Measurements from ENCODE around the gene PIP5KL1. TPM values are rescaled to one million over a fixed set of nuclear protein-coding genes. Genes with fewer than 3 reads are reported as not detected.
"Not testable (repeated sequence)": the region's sequence is repeated elsewhere in the genome, so short reads cannot be mapped to it uniquely, and the experiment has no call there.

Gene PIP5KL1
- total RNA-seq, 6 experiments from 2014 or later: 1.7 to 3.1 (median 2.1) TPM

- peaks cover 8% of the 10 kb centered on the region; the same call in 1 of the 2 replicates for H3K4me1 Mint-ChIP-seq (ENCODE audit: low read depth)
- no peak overlapping the region for H3K27ac Mint-ChIP-seq
- H3K4me3 Mint-ChIP-seq: no peak overlapping the region
- DNase-seq: no peak
- peaks cover 6% of the 10 kb centered on the region; the same call in 1 of the 2 replicates for H3K36me3 Mint-ChIP-seq (ENCODE audit: low read depth)
- TF ChIP-seq, protein P1, sequence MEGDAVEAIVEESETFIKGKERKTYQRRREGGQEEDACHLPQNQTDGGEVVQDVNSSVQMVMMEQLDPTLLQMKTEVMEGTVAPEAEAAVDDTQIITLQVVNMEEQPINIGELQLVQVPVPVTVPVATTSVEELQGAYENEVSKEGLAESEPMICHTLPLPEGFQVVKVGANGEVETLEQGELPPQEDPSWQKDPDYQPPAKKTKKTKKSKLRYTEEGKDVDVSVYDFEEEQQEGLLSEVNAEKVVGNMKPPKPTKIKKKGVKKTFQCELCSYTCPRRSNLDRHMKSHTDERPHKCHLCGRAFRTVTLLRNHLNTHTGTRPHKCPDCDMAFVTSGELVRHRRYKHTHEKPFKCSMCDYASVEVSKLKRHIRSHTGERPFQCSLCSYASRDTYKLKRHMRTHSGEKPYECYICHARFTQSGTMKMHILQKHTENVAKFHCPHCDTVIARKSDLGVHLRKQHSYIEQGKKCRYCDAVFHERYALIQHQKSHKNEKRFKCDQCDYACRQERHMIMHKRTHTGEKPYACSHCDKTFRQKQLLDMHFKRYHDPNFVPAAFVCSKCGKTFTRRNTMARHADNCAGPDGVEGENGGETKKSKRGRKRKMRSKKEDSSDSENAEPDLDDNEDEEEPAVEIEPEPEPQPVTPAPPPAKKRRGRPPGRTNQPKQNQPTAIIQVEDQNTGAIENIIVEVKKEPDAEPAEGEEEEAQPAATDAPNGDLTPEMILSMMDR (IDR thresholded peaks at IDR 0.05): no peak
- no peaks in the 10 kb centered on the region for H3K9me3 Mint-ChIP-seq
- no peaks in the 10 kb centered on the region for H3K27me3 Mint-ChIP-seq (ENCODE audit: insufficient read depth)
These were observed 45.5 kb downstream of the PIP5KL1 start for GRCh38 chr9:127884976-127885490.

DNA sequence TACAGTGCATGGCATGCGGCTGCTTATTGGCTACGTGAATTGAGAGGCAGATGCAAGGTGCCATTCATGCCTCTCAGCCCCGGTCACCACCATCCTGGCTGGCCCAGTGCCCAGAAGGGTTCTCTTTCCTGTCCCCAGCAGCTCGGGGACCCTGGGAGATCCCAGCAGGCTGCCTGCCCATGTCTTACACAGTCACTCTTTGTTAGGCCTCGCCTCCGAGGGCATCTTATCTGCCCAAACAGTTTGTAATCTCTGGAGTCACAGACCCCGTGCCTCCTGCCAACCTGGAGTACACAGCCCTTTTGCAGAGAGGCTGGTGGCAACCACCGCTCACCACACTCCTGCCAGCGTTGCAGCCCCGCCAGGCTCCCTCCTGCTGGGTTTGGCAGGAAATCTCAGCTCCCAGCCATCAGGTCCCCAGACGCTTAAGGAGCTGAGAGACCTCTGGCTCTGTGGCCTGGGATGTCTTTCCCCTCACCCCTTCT is 46.1 kb downstream of the PIP5KL1 start:
- DNase-seq: no peak
- Mint-ChIP-seq H3K36me3 (ENCODE audit: low read depth) (peaks cover 6% of the 10 kb centered on the region; the same call in 1 of the 2 replicates), H3K4me3 (no peak overlapping the region), H3K27ac (peak overlapping the region; percentile 16; the same call in 1 of the 2 replicates), H3K27me3 (ENCODE audit: insufficient read depth) (no peaks in the 10 kb centered on the region), H3K4me1 (ENCODE audit: low read depth) (peaks cover 8% of the 10 kb centered on the region; the same call in 1 of the 2 replicates), H3K9me3 (no peaks in the 10 kb centered on the region)
- TF ChIP-seq, protein P1 (IDR thresholded peaks at IDR 0.05): no peak

GRCh38 chr9:127883959-127884358 is 46.6 kb downstream of the PIP5KL1 start:
- no peaks in the 10 kb centered on the region for H3K27me3 Mint-ChIP-seq (ENCODE audit: insufficient read depth)
- no peak overlapping the region for H3K4me3 Mint-ChIP-seq
- no peaks in the 10 kb centered on the region for H3K9me3 Mint-ChIP-seq
- peaks cover 8% of the 10 kb centered on the region; the same call in 1 of the 2 replicates for H3K4me1 Mint-ChIP-seq (ENCODE audit: low read depth)
- H3K36me3 Mint-ChIP-seq (ENCODE audit: low read depth): peaks cover 6% of the 10 kb centered on the region; the same call in 1 of the 2 replicates
- DNase-seq: no peak
- peak overlapping the region; percentile 16; the same call in 1 of the 2 replicates for H3K27ac Mint-ChIP-seq
- TF ChIP-seq, protein P1 (IDR thresholded peaks at IDR 0.05): no peak

DNA sequence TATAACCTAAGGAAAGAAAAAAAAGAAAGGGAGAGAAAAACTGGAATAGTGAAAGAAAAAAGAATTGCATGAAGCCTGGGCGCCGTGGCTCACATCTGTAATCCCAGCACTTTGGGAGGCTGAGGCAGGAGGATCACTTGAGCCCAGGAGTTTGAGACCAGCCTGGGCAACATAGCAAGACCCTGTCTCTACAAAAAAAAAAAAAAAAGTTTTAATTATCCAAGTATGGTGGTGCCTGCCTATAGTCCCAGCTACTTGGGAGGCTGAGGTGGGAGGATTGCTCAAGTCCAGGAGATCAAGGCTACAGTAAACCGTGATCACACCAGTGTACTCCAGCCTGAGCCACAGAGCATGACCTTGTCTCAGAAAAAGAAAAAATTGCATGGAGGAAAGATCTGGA is 48.9 kb downstream of the PIP5KL1 start:
- not testable (repeated sequence) for H3K36me3 Mint-ChIP-seq (ENCODE audit: low read depth); DNase-seq; H3K9me3 Mint-ChIP-seq; H3K4me3 Mint-ChIP-seq; H3K27me3 Mint-ChIP-seq (ENCODE audit: insufficient read depth); H3K27ac Mint-ChIP-seq
- peaks cover 16% of the 10 kb centered on the region for H3K4me1 Mint-ChIP-seq (ENCODE audit: low read depth)

GRCh38 chr9:127880143-127880542 is 50.4 kb downstream of the PIP5KL1 start:
- H3K9me3 Mint-ChIP-seq: no peaks in the 10 kb centered on the region
- no peak overlapping the region for H3K4me3 Mint-ChIP-seq
- no peak for DNase-seq
- H3K27ac Mint-ChIP-seq: no peak overlapping the region
- peaks cover 26% of the 10 kb centered on the region for H3K4me1 Mint-ChIP-seq (ENCODE audit: low read depth)
- TF ChIP-seq, protein P1 (IDR thresholded peaks at IDR 0.05): no peak
- 0 out of 2 replicates have a peak, but pooled peaks cover 2% of the 10 kb centered on the region for H3K27me3 Mint-ChIP-seq (ENCODE audit: insufficient read depth)
- no peaks in the 10 kb centered on the region for H3K36me3 Mint-ChIP-seq (ENCODE audit: low read depth)

DNA sequence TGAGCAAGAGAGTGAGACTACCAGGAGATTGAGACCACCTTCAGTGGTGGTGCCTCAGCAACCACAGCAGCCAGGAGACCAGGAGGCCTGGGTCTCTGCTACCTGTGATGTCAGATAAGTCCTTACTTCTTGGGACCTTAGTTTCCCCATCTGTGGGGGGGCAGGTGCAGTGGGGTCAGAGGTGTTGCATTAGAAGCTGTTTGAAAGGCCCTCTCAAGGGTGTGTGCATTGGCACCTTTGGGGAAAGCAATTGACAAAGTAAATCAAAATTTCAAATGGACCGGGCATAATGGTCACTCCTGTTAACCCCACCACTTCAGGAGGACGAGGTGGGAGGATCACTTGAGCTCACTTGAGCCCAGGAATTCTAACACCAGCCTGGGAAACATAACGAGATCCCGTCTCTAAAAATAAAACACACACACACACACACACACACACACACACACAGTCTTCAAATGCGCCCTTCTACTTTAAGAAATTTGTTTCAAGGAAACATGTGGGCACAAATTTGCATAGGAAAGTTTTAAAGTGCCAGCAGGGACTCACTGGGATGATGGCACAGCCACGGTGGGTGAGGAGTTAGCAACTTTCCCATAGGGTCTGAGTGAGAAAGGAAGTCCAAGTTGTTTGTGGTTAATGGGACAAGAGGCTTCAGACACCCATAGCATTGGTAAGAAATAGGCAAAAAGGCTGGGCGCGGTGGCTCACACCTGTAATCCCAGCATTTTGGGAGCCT is 51.8 kb downstream of the PIP5KL1 start:
- no peaks in the 10 kb centered on the region for H3K36me3 Mint-ChIP-seq (ENCODE audit: low read depth)
- DNase-seq: no peak

More for the DNA sequence above, 51.8 kb downstream of the PIP5KL1 start:
- no peaks in the 10 kb centered on the region for H3K9me3 Mint-ChIP-seq
- TF ChIP-seq, protein P1 (IDR thresholded peaks at IDR 0.05): no peak
- peaks cover 20% of the 10 kb centered on the region for H3K4me1 Mint-ChIP-seq (ENCODE audit: low read depth)
- H3K27me3 Mint-ChIP-seq (ENCODE audit: insufficient read depth): 0 out of 2 replicates have a peak, but pooled peaks cover 2% of the 10 kb centered on the region
- peak overlapping the region; percentile 29; the same call in 1 of the 2 replicates for H3K27ac Mint-ChIP-seq
- no peak overlapping the region for H3K4me3 Mint-ChIP-seq
